Stimulated activated naive B cell treated with anti-CD40 and anti-IgM and Interleukin-4, amounts not matched to agents 10 μg/mL and 1 μg/mL and 100 μg/mL, for 72 hours (primary cell): Measurements from ENCODE around the gene FZD7.

Experiments used
- ATAC-seq, 2 donors: fragments of 150-1000 bp; cut with Tn5 transposase; replicated peaks; 2 replicates each; pipeline ENCODE4 v1.10.0; 2021; ENCODE audit warnings: moderate library complexity in 1 of 2
- DNase-seq: peaks from one replicate; pipeline ENCODE4 v3.0.0; 2021
- H3K27ac Mint-ChIP-seq: one replicate; pipeline ENCODE4 v1.8.0; 2022; ENCODE audit warnings: mild to moderate bottlenecking, mixed read lengths
- H3K27me3 Mint-ChIP-seq, 2 donors: one replicate each; pipeline ENCODE4 v1.8.0; 2022; ENCODE audit warnings: mixed read lengths in 2 of 2
- H3K36me3 Mint-ChIP-seq, 2 donors: one replicate each; pipeline ENCODE4 v1.8.0; 2022; ENCODE audit warnings: mixed read lengths in 2 of 2, mild to moderate bottlenecking in 1 of 2
- H3K4me1 Mint-ChIP-seq, 2 donors: one replicate each; pipeline ENCODE4 v1.8.0; 2022; ENCODE audit warnings: mixed read lengths in 2 of 2, mild to moderate bottlenecking in 1 of 2
- H3K4me3 Mint-ChIP-seq, 2 donors: one replicate each; pipeline ENCODE4 v1.8.0; 2022; ENCODE audit warnings: mild to moderate bottlenecking in 2 of 2, mixed read lengths in 2 of 2, moderate library complexity in 1 of 2
- H3K9me3 Mint-ChIP-seq, 2 donors: one replicate each; pipeline ENCODE4 v1.8.0; 2022; ENCODE audit warnings: mixed read lengths in 2 of 2, mild to moderate bottlenecking in 1 of 2

The FZD7 gene

GRCh38 chr2:202052235-202052634, 18.6 kb downstream of the FZD7 start:
- H3K27me3 Mint-ChIP-seq, result peaks cover 34 to 36% of the 10 kb centered on the region in 2 donors

DNA sequence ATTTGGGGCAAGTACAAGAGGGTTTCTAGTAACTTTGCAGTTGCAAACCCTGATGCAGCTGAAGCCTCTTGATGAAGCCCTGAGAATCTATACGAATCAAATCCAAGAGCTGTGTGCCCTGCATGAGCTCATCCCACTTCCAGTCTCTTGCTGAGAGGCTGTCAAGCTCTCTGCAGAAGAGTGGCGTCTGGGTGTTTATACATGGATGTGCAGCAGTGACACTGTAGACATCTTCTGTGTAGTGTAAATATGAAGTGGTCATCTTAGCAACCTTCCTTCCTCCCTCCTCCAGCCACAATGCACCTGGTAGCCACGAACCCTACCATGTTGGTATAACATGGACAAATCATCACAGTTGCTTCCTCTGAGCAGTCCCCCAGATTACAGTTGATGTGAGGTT, 21.0 kb downstream of the FZD7 start:
- H3K27me3 Mint-ChIP-seq, result peaks cover 40 to 43% of the 10 kb centered on the region in 2 donors
- no peak overlapping the region for H3K27ac Mint-ChIP-seq
- no peak for DNase-seq
- no peaks in the 10 kb centered on the region for H3K36me3 Mint-ChIP-seq
- no peaks in the 10 kb centered on the region for H3K9me3 Mint-ChIP-seq
- H3K4me1 Mint-ChIP-seq, result peaks cover 0 to 2% of the 10 kb centered on the region in 2 donors
- no peak for ATAC-seq
- no peak overlapping the region for H3K4me3 Mint-ChIP-seq

More at GRCh38 chr2:202052235-202052634, 18.6 kb downstream of the FZD7 start:
- H3K4me3 Mint-ChIP-seq, result no peak overlapping the region
- H3K36me3 Mint-ChIP-seq, result no peaks in the 10 kb centered on the region
- DNase-seq, result no peak
- peaks cover 0 to 2% of the 10 kb centered on the region in 2 donors for H3K4me1 Mint-ChIP-seq
- H3K9me3 Mint-ChIP-seq, result no peaks in the 10 kb centered on the region
- no peak for ATAC-seq
- no peak overlapping the region for H3K27ac Mint-ChIP-seq

DNA sequence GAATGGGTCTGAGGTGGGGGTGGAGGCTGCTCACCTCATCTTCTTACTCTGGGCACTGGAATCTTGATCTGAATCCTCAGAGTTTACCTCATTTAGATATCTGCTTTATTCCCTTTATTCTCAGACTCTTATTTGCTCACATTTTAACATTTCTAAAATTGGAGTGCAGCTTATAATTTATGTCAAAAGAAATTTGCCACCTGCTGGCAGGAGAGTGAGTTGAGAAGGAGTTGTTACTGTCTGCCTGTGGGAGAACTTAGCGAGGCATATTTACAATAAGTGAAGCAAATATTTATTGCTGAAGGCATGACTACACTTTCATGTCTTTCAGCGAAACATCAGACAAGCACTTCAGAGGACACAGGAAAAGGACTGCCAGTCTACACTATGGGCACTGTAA, 23.0 kb downstream of the FZD7 start:
- Mint-ChIP-seq H3K4me3 (no peak overlapping the region), H3K27ac (no peak overlapping the region), H3K4me1 (peaks cover 0 to 2% of the 10 kb centered on the region in 2 donors), H3K27me3 (peaks cover 44 to 47% of the 10 kb centered on the region in 2 donors), H3K9me3 (peaks cover 0 to 1% of the 10 kb centered on the region in 2 donors), H3K36me3 (no peaks in the 10 kb centered on the region)
- DNase-seq (no peak), ATAC-seq (no peak)

- ATAC-seq, result no peak
These were observed 26.6 kb downstream of the FZD7 start for GRCh38 chr2:202060218-202060617.

DNA sequence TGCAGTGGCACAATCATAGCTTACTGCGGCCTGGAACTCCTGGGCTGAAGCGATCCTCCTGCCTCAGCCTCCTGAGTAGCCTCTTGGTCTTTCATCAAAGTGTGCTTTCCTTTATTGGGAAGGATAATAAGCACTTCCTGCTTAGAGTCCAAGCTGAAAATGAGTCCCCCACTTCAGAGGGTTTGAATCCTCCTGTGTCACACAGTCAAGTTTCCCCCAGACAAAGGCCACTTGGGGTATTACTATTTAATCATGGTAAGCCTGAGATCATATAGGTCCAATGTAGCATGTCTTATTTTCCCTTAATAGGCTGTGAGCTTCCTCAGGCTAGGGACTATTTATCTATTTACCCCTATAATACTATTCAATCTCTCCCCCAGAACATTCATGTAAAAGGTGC, 28.0 kb downstream of the FZD7 start:
- H3K4me3 Mint-ChIP-seq, result no peak overlapping the region

More at GRCh38 chr2:202060218-202060617, 26.6 kb downstream of the FZD7 start:
- Mint-ChIP-seq H3K36me3 (no peaks in the 10 kb centered on the region), H3K9me3 (peaks cover 0 to 1% of the 10 kb centered on the region in 2 donors), H3K4me3 (no peak overlapping the region), H3K27me3 (peaks cover 35 to 37% of the 10 kb centered on the region in 2 donors), H3K27ac (no peak overlapping the region), H3K4me1 (no peaks in the 10 kb centered on the region)
- DNase-seq, result no peak

DNA sequence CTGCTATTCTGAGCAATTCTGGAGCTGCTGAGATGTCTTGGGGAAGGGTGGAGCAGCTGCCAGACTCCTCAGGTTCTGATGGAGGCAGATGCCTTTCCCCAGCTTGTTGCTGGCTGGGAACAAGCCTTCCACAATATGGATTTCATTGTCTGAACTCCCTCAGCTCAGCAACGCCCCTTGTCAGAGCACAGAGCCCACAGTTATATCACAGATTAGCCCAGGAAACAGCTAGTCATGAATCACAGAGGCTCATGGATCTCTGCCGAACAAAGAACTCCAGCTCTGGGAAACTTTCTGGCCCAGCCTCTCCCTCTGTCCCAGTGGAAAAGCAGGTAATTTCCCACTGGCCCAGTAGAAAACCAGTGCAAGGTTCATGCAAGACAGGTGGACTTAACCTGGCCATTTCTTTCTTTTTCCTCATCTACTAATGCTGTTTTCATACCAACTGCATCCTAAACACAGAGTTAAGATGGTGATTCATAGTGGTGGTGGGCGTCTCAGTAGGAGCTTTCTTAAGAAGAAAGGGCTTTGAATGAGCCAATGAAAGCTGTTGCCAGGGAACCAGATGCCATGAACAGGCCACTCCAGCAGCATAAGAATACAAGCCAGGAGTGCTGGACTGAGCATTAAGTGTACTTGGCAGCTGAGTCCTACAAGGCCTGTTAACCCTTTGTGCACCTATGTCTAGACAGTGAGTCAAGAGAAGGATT, 30.7 kb downstream of the FZD7 start:
- no peak for DNase-seq
- Mint-ChIP-seq H3K36me3 (no peaks in the 10 kb centered on the region), H3K27ac (no peak overlapping the region)

More for the DNA sequence above, 28.0 kb downstream of the FZD7 start:
- peaks cover 0 to 1% of the 10 kb centered on the region in 2 donors for H3K9me3 Mint-ChIP-seq
- peaks cover 24 to 30% of the 10 kb centered on the region in 2 donors for H3K27me3 Mint-ChIP-seq
- no peaks in the 10 kb centered on the region for H3K36me3 Mint-ChIP-seq
- H3K4me1 Mint-ChIP-seq, result no peaks in the 10 kb centered on the region
- H3K27ac Mint-ChIP-seq, result no peak overlapping the region
- no peak for DNase-seq
- ATAC-seq, result no peak

GRCh38 chr2:202064881-202065230, 31.2 kb downstream of the FZD7 start:
- Mint-ChIP-seq H3K4me3 (no peak overlapping the region), H3K9me3 (peaks cover 0 to 1% of the 10 kb centered on the region in 2 donors), H3K27ac (no peak overlapping the region), H3K4me1 (no peaks in the 10 kb centered on the region), H3K36me3 (no peaks in the 10 kb centered on the region), H3K27me3 (peaks cover 13 to 18% of the 10 kb centered on the region in 2 donors)
- ATAC-seq, result no peak
- no peak for DNase-seq

More for the DNA sequence above, 30.7 kb downstream of the FZD7 start:
- Mint-ChIP-seq H3K27me3 (peaks cover 17 to 18% of the 10 kb centered on the region in 2 donors), H3K4me3 (no peak overlapping the region), H3K9me3 (peaks cover 0 to 1% of the 10 kb centered on the region in 2 donors), H3K4me1 (no peaks in the 10 kb centered on the region)
- ATAC-seq, result no peak

DNA sequence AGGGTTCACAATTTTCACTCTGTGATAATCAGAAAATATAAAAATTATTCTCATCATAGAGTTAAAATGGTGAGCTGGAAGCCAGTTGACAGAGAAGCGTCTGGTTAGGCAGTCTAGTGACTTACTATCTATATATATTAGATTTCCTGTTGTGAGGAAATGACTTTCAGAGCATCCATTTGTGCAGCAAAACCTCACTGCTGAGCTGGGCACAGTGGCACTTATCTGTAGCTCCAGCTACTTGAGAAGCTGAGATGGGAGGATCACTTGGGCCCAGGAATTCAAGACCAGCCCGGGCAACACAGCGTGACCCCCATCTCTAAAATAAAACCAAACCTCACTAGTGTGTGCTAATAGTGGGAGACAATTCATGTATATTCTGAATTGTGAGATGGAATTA, 32.2 kb downstream of the FZD7 start:
- Mint-ChIP-seq H3K27ac (no peak overlapping the region), H3K27me3 (peaks cover 12 to 13% of the 10 kb centered on the region in 2 donors), H3K9me3 (no peaks in the 10 kb centered on the region), H3K4me1 (no peaks in the 10 kb centered on the region), H3K36me3 (no peaks in the 10 kb centered on the region), H3K4me3 (no peak overlapping the region)
- DNase-seq (no peak), ATAC-seq (no peak)

DNA sequence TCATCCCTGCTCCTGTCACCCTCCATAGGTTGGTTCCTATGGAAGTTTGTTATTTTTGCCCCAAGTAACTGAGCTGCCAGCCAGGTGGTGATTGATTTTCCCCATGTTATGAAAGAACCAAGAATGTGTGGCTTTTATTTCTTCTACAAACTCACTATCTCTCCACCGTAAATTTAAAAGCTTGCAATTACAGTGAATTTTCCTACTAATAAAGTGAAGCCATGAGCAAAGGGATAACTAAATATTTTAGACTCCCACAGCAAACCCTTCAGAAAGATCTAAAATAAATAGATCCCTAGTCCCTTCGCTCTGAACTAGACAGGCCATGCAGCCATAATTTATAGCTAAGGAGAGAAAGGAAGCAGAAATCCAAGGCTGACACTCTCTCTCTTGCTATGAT, 33.2 kb downstream of the FZD7 start:
- Mint-ChIP-seq H3K4me1 (peaks cover 0 to 3% of the 10 kb centered on the region in 2 donors), H3K27ac (no peak overlapping the region), H3K4me3 (no peak overlapping the region), H3K9me3 (no peaks in the 10 kb centered on the region), H3K36me3 (no peaks in the 10 kb centered on the region), H3K27me3 (peaks cover 12 to 17% of the 10 kb centered on the region in 2 donors)
- DNase-seq, result no peak
- ATAC-seq, result no peak

GRCh38 chr2:202067589-202067988, 33.9 kb downstream of the FZD7 start:
- Mint-ChIP-seq H3K27me3 (peaks cover 12 to 18% of the 10 kb centered on the region in 2 donors), H3K9me3 (no peaks in the 10 kb centered on the region), H3K4me3 (no peak overlapping the region), H3K4me1 (peaks cover 0 to 3% of the 10 kb centered on the region in 2 donors), H3K27ac (no peak overlapping the region), H3K36me3 (no peaks in the 10 kb centered on the region)
- DNase-seq (no peak), ATAC-seq (no peak)

GRCh38 chr2:202069170-202070067, 35.8 kb downstream of the FZD7 start:
- Mint-ChIP-seq H3K9me3 (no peaks in the 10 kb centered on the region), H3K4me1 (peaks cover 0 to 3% of the 10 kb centered on the region in 2 donors), H3K27ac (no peak overlapping the region), H3K36me3 (no peaks in the 10 kb centered on the region), H3K4me3 (no peak overlapping the region), H3K27me3 (peaks cover 18 to 25% of the 10 kb centered on the region in 2 donors)
- ATAC-seq (no peak), DNase-seq (no peak)

- Mint-ChIP-seq H3K4me3 (no peak overlapping the region), H3K4me1 (peaks cover 0 to 3% of the 10 kb centered on the region in 2 donors), H3K9me3 (peaks cover 0 to 5% of the 10 kb centered on the region in 2 donors), H3K36me3 (no peaks in the 10 kb centered on the region), H3K27ac (no peak overlapping the region), H3K27me3 (peaks cover 11 to 25% of the 10 kb centered on the region in 2 donors)
- ATAC-seq (peak; percentile 36 to 42), DNase-seq (no peak)
These were observed 37.5 kb downstream of the FZD7 start for GRCh38 chr2:202071107-202071506.

- no peak overlapping the region for H3K4me3 Mint-ChIP-seq
- peaks cover 0 to 5% of the 10 kb centered on the region in 2 donors for H3K9me3 Mint-ChIP-seq
- peaks cover 12 to 25% of the 10 kb centered on the region in 2 donors for H3K27me3 Mint-ChIP-seq
- peaks cover 0 to 3% of the 10 kb centered on the region in 2 donors for H3K4me1 Mint-ChIP-seq
- H3K27ac Mint-ChIP-seq, result no peak overlapping the region
- DNase-seq, result no peak
- no peaks in the 10 kb centered on the region for H3K36me3 Mint-ChIP-seq
- ATAC-seq, result peak in 1 of 2 donors; percentile 25
These were observed 38.6 kb downstream of the FZD7 start for GRCh38 chr2:202072226-202072625.

GRCh38 chr2:202072737-202073401, 39.2 kb downstream of the FZD7 start, which contains the start of gene KIAA2012:
Gene KIAA2012, plus strand, starts transcription at chr2:202073255. Its CDS starts 373 bp downstream, at chr2:202073628.
- no peaks in the 10 kb centered on the region for H3K36me3 Mint-ChIP-seq
- H3K9me3 Mint-ChIP-seq, result peaks cover 0 to 5% of the 10 kb centered on the region in 2 donors
- H3K27ac Mint-ChIP-seq, result no peak within 1 kb of the TSS
- H3K4me1 Mint-ChIP-seq, result peaks cover 0 to 3% of the 10 kb centered on the region in 2 donors
- no peak for ATAC-seq
- no peak within 1 kb of the TSS for H3K4me3 Mint-ChIP-seq
- no peak for DNase-seq
- peaks cover 12 to 23% of the 10 kb centered on the region in 2 donors for H3K27me3 Mint-ChIP-seq
